K562 (cell line): ENCODE data around the gene C6orf47. TPM values are rescaled to one million over a fixed set of nuclear protein-coding genes. Genes with fewer than 3 reads are reported as not detected.
A peak's percentile ranks its signal among the peaks of the same experiment; 100 is the strongest.

Source experiments
- CAMTA2 ChIP-seq: fragments of 250-450 bp; sonication (Bioruptor Pico); conservative IDR thresholded peaks from 2 replicates; pipeline ENCODE4 v1.5.1; 2022
- CBX3 ChIP-seq, 2 experiments: IDR thresholded peaks; 1 replicate in 1 of 2; 2 replicates in 1 of 2; pipeline ENCODE4 v1.6.1; 2012; ENCODE audit warnings: inconsistent platforms in 2 of 2, low read length in 2 of 2, borderline replicate concordance in 1 of 2, control low read depth in 1 of 2
- CCAR2 ChIP-seq: fragments of 200-400 bp; formaldehyde crosslinking; IDR thresholded peaks from 2 replicates; pipeline ENCODE4 v1.6.1; 2017; ENCODE audit warnings: mild to moderate bottlenecking, low read depth, low read length
- FOS ChIP-seq: IDR thresholded peaks from 3 replicates; pipeline ENCODE4 v1.6.1; 2011; ENCODE audit not compliant: insufficient read length; ENCODE audit errors: extremely low read depth
- FOXK2 ChIP-seq, 2 experiments: fragments of 450-650 bp; IDR thresholded peaks in 1 of 2; conservative IDR thresholded peaks in 1 of 2; 2 replicates each; pipeline ENCODE4 v1.6.1; 2016; ENCODE audit warnings: low read depth in 2 of 2, mild to moderate bottlenecking in 1 of 2
- GABPB2 ChIP-seq: fragments of 250-450 bp; sonication (Bioruptor Pico); conservative IDR thresholded peaks from 2 replicates; pipeline ENCODE4 v1.5.1; 2021; ENCODE audit warnings: mild to moderate bottlenecking
- HIVEP1 ChIP-seq: fragments of 250-450 bp; sonication (Bioruptor Pico); IDR thresholded peaks from 2 replicates; pipeline ENCODE4 v1.4.0; 2020; ENCODE audit warnings: mild to moderate bottlenecking
- JUND ChIP-seq, 2 experiments: IDR thresholded peaks; 2 replicates in 1 of 2; 3 replicates in 1 of 2; pipeline ENCODE4 v1.6.1; 2011; ENCODE audit warnings: borderline replicate concordance in 2 of 2, low read depth in 2 of 2, low read length in 2 of 2, improper control_type of control experiment in 1 of 2, missing biosample characterization in 1 of 2, missing genetic modification characterization in 1 of 2, missing genetic modification reagents in 1 of 2
- KLF1 ChIP-seq: fragments of 450-650 bp; IDR thresholded peaks from 2 replicates; pipeline ENCODE4 v1.6.1; 2016; ENCODE audit warnings: missing genetic modification characterization, missing compliant biosample characterization
- KLF16 ChIP-seq: IDR thresholded peaks from 2 replicates; pipeline ENCODE4 v1.6.1; 2016; ENCODE audit warnings: antibody characterized with exemption
- MLLT1 ChIP-seq, 2 experiments: fragments of 450-650 bp; IDR thresholded peaks; 2 replicates each; pipeline ENCODE4 v1.6.1; 2016
- SNAPC5 ChIP-seq: fragments of 250-450 bp; sonication (Bioruptor Pico); IDR thresholded peaks from 2 replicates; pipeline ENCODE4 v1.8.0; 2021; ENCODE audit warnings: moderate library complexity, mild to moderate bottlenecking, inconsistent platforms
- STAT5B ChIP-seq: fragments of 250-450 bp; sonication (Bioruptor Pico); IDR thresholded peaks from 2 replicates; pipeline ENCODE4 v1.8.0; 2021; ENCODE audit warnings: mild to moderate bottlenecking, inconsistent platforms
- ZBTB49 ChIP-seq: sonication (generic); formaldehyde crosslinking; IDR thresholded peaks from 2 replicates; pipeline ENCODE4 v1.8.0; 2022; ENCODE audit warnings: missing genetic modification reagents, mild to moderate bottlenecking, borderline replicate concordance
- ZKSCAN8 ChIP-seq: fragments of 200-800 bp; sonication (Bioruptor generic); IDR thresholded peaks from 2 replicates; pipeline ENCODE4 v1.6.1; 2016; ENCODE audit warnings: missing genetic modification characterization, missing compliant biosample characterization
- ZNF121 ChIP-seq: sonication (generic); formaldehyde crosslinking; conservative IDR thresholded peaks from 2 replicates; pipeline ENCODE4 v1.8.0; 2022; ENCODE audit warnings: missing genetic modification reagents
- ZNF124 ChIP-seq: sonication (generic); formaldehyde crosslinking; IDR thresholded peaks from 2 replicates; pipeline ENCODE4 v1.8.1; 2022; ENCODE audit warnings: missing genetic modification reagents
- ZNF408 ChIP-seq: fragments of 250-450 bp; sonication (Bioruptor Pico); IDR thresholded peaks from 2 replicates; pipeline ENCODE4 v1.4.0; 2020; ENCODE audit warnings: low read depth, mild to moderate bottlenecking, moderate library complexity
- ZNF436 ChIP-seq: fragments of 250-450, 450-650 bp; sonication (Bioruptor Pico); formaldehyde crosslinking; IDR thresholded peaks from 2 replicates; pipeline ENCODE4 v1.7.0; 2020; ENCODE audit warnings: mild to moderate bottlenecking
- ZNF507 ChIP-seq: conservative IDR thresholded peaks from 2 replicates; pipeline ENCODE4 v1.6.1; 2017; ENCODE audit warnings: missing genetic modification characterization, missing compliant biosample characterization
- ZNF561 ChIP-seq: fragments of 450-650 bp; formaldehyde crosslinking; conservative IDR thresholded peaks from 2 replicates; pipeline ENCODE4 v1.4.0; 2020; ENCODE audit warnings: mild to moderate bottlenecking, moderate library complexity
- ZNF57 ChIP-seq: fragments of 450-650 bp; formaldehyde crosslinking; IDR thresholded peaks from 2 replicates; pipeline ENCODE4 v1.4.0; 2020; ENCODE audit warnings: mild to moderate bottlenecking, moderate library complexity
- polyA plus RNA-seq, 8 experiments: library from polyadenylated mRNA; depleted of rRNA in 4 of 8; stranded (reverse) in 5 of 8; unstranded in 3 of 8; fragments of >200 nt; fragmentation: Nextera tagmentation in 2 of 8; fragmentation: Illumina TruSeq in 1 of 8; extraction: Ambion mirVana in 2 of 8; extraction: Trizol in 1 of 8; gene quantifications; 2 replicates each; pipeline versions ENCODE4 v1.2.1 to v1.2.3, GENCODE V29; 2011 to 2014; ENCODE audit warnings: inconsistent platforms in 1 of 8, missing spikeins in 1 of 8
- total RNA-seq, 7 experiments: library from RNA; depleted of rRNA in 6 of 7; stranded (reverse); fragments of >200 nt in 6 of 7; fragmentation: Illumina TruSeq in 2 of 7; extraction: Trizol in 2 of 7; gene quantifications; 2 replicates each; pipeline versions ENCODE4 v1.2.1 to v1.2.3, GENCODE V29; 2011 to 2021; ENCODE audit warnings: low replicate concordance in 1 of 7
- TF ChIP-seq, protein P1 (sequence below): fragments of 250-450 bp; sonication (Bioruptor Pico); IDR thresholded peaks from 2 replicates; pipeline ENCODE4 v1.9.0; 2021; ENCODE audit warnings: mild to moderate bottlenecking

Gene C6orf47
- total and polyA plus RNA-seq, 9 of the 15 experiments (the other 6 are each of a cell fraction or from before 2014, with no cell fraction given) = 0.14 to 43.8 (median 27.0) TPM

DNA sequence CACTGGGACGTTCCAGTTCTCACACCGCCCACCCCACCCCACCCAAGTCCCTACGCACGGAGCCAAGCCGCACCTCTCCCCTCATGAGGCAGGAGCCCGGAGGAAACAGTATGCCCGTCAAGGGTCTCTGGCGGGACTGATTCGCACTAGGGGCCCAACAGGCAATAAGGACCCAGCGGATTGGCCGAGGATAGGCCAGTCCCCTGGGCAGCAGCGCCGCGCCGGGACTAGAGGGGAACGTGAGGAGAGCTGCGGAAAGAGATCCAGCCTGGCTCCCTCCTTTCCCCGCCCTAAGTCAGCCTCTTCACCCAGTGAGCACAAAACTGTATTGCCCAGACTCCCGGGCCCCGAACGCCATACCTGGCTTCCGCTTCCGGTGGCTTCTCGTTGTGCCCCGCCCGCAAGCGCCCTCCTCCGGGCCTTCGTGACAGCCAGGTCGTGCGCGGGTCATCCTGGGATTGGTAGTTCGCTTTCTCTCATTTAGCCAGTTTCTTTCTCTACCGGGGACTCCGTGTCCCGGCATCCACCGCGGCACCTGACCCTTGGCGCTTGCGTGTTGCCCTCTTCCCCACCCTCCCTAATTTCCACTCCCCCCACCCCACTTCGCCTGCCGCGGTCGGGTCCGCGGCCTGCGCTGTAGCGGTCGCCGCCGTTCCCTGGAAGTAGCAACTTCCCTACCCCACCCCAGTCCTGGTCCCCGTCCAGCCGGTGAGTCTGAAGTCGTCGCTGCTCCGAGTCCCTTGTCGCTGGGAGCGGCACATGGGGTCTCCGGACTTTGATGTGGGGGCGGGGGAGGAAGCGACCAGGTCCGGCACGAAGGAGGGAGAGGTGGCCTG lies 5.1 kb upstream of the C6orf47 start, which contains the start of gene CSNK2B (continued):
- TF ChIP-seq HIVEP1 (CRISPR knock-in tag) (peak; percentile 69; the same call in 1 of the 2 replicates), FOS (no peak), SNAPC5 (CRISPR knock-in tag) (no peak), CCAR2 (no peak), ZNF561 (CRISPR knock-in tag) (peak; percentile 58; the same call in 1 of the 2 replicates), ZNF124 (CRISPR knock-in tag) (no peak), CBX3 (IDR thresholded peaks at IDR 0.05; ENCODE audit: borderline replicate concordance in 1 of 2, low read length in 2 of 2) (no peak; a peak in 2 of 3 replicates), ZNF57 (CRISPR knock-in tag) (peak; percentile 82; the same call in 1 of the 2 replicates), KLF1 (tag) (peak; percentile 57; the same call in 1 of the 2 replicates), STAT5B (no peak), ZKSCAN8 (CRISPR knock-in tag) (no peak), JUND (IDR thresholded peaks at IDR 0.05; ENCODE audit: borderline replicate concordance, low read depth, low read length) (peak; percentile 80), JUND (tag; IDR thresholded peaks at IDR 0.05; ENCODE audit: borderline replicate concordance, low read depth, low read length) (peak; percentile 19; the same call in 1 of the 3 replicates), KLF16 (no peak), MLLT1 (IDR thresholded peaks at IDR 0.05) (peak in 1 of 2 experiments; percentile 71; a peak in 1 of 4 replicates), ZNF408 (0 out of 2 replicates have a peak, but pooled peaks have one; percentile 20), ZNF121 (CRISPR knock-in tag) (no peak), ZBTB49 (peak; percentile 82; the same call in 1 of the 2 replicates), ZNF507 (tag) (no peak), ZNF436 (CRISPR knock-in tag) (peak; percentile 48), FOXK2 (conservative IDR thresholded peaks at IDR 0.05 in 1 of 2, IDR thresholded peaks at IDR 0.05 in 1 of 2; ENCODE audit: low read depth in 2 of 2) (peak; percentile 85 to 91), GABPB2 (CRISPR knock-in tag) (peak; percentile 73), CAMTA2 (peak; percentile 95)
- TF ChIP-seq, protein P1, sequence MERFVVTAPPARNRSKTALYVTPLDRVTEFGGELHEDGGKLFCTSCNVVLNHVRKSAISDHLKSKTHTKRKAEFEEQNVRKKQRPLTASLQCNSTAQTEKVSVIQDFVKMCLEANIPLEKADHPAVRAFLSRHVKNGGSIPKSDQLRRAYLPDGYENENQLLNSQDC (CRISPR knock-in tag) = peak; percentile 80; the same call in 1 of the 2 replicates
